Spleen (tissue), 7 donors: ENCODE results near the gene CROCC2.

Experiments used
- CTCF ChIP-seq, 11 experiments: fragments of 200-600 bp in 7 of 11; fragments of 450-650 bp in 4 of 11; sonication (generic) in 4 of 11; IDR thresholded peaks in 8 of 11; conservative IDR thresholded peaks in 3 of 11; 1 replicate in 7 of 11; 2 replicates in 4 of 11; pipeline versions ENCODE4 v1.4.0 to v1.8.0; 2016 to 2021; ENCODE audit warnings: antibody characterized with exemption in 11 of 11, inconsistent platforms in 4 of 11, mild to moderate bottlenecking in 1 of 11
- POLR2A ChIP-seq, 3 donors: fragments of 450-650 bp; IDR thresholded peaks; one replicate each; pipeline ENCODE4 v1.5.1; 2017; ENCODE audit warnings: antibody characterized with exemption in 3 of 3, mild to moderate bottlenecking in 1 of 3
- POLR2AphosphoS5 ChIP-seq, 3 donors: sonication (generic); formaldehyde crosslinking; IDR thresholded peaks; one replicate each; pipeline ENCODE4 v1.5.1; 2017; ENCODE audit warnings: antibody characterized with exemption in 3 of 3
- donor health status: DM: no; HTN: no; CAD: no; lungs with moderate emphysema.
- donor health status: DM: no; HTN: no; CAD: no.
- donor health status: DM: no; HTN: no; CAD: no.

- no peak for TF ChIP-seq CTCF (IDR thresholded peaks at IDR 0.05 in 8 of 11, conservative IDR thresholded peaks at IDR 0.05 in 3 of 11)
- no peak for TF ChIP-seq POLR2A (IDR thresholded peaks at IDR 0.05)
- TF ChIP-seq POLR2AphosphoS5 (IDR thresholded peaks at IDR 0.05): no peak
Measured at GRCh38 chr2:241007111-241007510, 101.0 kb downstream of the CROCC2 start.
